GM12873 (cell line): ENCODE measurements around the gene SMCO2.

Experiments
- TF ChIP-seq, protein P1 (sequence below): IDR thresholded peaks from 2 replicates; pipeline ENCODE4 v1.5.1; 2012; ENCODE audit warnings: low read depth, mild to moderate bottlenecking, moderate library complexity, low read length, control low read depth; ENCODE audit not compliant: insufficient read depth; ENCODE audit errors: missing control alignments

SMCO2 gene

DNA sequence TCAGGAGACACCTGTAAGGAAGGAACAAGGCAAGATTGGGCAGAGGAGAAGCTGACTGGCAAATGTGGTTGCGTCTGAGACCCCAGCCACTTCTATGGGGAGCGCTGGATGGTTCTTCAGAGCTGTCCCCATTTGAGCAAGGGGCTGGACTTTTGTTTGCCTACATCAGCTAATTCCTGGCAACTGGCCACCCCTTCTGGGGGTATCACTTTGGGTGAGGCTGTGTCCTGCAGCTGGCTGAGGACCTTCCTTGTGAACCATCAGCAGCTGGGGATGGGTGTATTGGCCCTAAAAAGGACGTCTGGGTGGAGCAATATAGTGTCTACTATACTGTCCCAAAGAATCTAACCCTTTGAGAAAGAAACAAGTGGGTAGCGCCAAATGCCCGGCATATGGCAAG is 101.1 kb downstream of the SMCO2 start:
- TF ChIP-seq, protein P1, sequence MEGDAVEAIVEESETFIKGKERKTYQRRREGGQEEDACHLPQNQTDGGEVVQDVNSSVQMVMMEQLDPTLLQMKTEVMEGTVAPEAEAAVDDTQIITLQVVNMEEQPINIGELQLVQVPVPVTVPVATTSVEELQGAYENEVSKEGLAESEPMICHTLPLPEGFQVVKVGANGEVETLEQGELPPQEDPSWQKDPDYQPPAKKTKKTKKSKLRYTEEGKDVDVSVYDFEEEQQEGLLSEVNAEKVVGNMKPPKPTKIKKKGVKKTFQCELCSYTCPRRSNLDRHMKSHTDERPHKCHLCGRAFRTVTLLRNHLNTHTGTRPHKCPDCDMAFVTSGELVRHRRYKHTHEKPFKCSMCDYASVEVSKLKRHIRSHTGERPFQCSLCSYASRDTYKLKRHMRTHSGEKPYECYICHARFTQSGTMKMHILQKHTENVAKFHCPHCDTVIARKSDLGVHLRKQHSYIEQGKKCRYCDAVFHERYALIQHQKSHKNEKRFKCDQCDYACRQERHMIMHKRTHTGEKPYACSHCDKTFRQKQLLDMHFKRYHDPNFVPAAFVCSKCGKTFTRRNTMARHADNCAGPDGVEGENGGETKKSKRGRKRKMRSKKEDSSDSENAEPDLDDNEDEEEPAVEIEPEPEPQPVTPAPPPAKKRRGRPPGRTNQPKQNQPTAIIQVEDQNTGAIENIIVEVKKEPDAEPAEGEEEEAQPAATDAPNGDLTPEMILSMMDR = no peak

DNA sequence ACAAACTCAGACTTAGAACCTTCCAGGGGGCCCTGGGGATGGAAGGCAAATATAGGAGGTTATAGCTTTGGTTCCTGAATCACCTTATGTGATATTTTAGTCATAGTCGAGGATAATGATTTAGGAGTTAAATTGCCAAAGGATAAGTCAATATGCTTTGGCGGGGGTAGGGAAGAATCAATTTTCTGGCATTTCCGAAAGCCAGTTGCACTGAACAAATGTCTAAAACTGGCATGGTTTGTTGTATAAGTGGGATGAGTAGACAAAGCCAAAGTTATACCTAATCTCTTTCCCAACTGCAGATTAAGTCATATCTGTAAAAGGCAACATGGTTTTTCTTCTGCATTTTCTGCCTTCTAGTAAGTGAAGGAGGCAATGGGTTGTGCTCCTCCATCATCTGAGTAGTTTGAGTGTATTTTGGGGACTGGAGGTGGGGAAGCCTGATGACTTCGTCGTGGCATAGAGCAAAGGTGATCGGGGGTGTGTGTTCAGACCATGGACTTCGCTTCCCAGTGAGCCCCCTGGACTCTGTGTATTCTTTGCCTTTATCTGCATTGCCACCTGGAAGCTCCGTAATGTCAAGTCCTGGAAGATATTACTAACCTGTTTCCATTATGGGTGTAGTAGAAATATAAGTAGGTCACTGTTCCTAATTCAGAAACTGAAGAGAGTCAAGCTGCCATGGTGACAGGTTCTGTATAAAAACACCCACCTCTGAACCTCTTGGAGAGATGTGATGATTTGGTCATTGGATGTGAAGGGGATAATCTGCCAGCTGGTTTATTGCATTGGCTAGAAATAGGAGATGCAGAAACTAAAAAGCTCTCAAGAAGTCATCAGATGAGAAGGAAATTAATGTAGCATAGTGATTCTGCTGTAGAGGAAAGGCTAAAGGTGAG is 102.0 kb downstream of the SMCO2 start:
- TF ChIP-seq, protein P1 = no peak

DNA sequence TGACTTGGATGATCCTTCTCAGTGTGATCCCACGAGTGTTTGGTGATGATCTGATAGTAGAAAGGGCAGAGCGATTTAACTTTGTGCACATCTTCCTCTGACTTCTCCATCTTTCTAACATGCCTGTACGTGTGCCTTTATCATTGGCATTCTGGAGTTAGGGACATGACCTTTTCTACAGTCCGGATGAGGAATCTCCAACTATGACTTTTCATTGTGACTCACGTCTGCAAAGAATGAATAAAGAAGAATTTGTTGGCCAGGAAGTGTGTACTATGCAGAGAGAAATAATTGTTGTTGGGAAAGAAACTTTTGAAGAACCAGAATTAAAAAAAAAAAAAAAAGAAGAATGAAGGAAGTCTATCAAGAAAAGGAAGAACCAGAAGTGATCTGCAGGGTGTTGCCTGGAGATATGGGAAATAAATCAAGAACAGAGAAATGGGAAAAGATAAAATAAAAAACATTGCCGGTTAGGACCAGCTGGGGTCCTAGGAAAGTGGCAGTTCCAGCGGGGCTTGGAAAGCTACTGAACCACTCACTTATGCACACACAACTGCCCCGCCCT is 102.8 kb downstream of the SMCO2 start:
- TF ChIP-seq, protein P1 = no peak

DNA sequence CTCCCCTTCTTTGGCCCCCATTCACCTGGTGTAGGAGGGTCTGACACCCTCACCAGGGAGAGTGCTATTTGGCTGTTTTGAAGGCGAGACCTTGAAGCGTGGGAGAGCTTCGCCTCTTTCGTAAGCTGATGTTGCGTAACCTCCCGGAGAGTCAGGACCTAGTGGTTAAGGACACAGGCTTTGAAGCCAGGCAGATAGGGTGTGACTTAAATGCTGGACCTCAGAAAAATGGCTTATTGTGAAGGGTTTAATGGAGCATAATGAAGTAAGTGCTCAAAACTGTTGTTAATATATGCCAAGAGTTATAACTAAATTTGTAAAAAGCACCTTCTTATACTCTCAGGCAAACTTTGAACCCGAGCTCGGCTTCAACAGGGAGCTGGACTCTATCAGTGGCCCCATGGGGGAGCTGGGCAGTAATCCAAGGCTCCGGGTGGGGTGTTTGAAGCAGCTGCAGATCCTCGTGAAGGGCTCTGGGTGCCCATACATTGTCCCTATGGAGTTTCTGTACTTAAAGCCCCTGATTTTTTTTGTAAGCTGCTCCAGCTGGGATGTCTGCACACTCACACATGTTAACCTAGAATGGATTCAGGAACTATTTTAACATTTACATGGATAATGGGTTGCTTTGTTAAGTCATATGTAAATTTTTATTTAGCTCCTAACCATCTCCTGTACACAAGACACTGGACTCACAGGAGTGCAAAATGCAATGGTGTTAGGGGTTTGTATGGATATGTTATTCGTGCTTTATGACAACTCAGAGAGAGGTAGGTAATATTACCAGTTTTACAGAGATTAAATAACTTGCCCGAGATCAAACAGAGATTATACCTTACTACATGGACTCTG is 103.5 kb downstream of the SMCO2 start:
- TF ChIP-seq, protein P1 = no peak

DNA sequence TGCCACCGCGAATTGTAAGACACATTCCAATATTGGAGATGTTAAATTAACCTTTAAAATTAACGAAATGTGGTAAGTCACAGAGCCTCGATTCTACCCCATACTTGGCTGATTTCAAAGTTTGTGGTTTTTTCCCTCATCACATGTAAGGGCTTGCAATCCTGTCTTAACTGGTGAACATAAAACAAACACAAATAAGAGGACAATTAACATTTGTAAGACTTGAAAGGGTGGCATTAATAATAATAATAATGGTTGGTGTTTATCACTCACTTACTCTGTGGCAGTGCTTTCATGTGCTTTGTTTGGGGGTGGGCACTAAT is 104.1 kb downstream of the SMCO2 start:
- TF ChIP-seq, protein P1 = no peak

DNA sequence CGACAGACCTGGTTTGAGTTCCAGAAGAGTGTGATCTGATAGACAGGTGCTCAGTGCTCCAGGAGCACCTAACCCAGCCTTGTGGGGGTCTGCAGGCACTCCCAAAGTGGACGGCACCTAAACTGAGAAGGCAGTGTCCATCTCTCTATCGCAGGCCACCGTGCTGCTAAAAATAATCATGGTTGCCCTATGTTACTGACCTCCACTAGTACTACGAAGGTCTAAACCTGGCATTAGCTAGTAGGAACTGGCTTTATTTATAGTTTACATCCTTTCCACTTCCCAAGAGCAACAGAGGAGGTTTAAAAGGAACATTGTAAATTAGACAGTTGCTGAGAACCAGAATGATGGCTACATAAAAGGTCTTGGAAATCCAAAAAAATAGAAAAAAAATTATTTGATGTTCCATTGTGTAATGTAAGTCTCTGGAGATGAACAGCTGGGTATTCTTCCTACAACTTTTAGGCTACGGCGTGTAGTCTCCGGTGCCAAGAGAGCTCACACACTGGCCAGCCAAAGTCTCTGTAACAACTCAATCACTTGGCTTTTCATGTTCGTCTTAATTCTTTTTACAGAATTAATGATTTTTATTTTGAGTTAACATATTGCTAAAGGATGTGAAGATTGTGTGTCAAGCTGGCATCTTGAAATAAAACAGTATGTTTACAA is 104.8 kb downstream of the SMCO2 start:
- TF ChIP-seq, protein P1 = no peak
